Large intestine (tissue), 3 donors: Measurements from ENCODE around the gene ELP6. TPM values are rescaled to one million over a fixed set of nuclear protein-coding genes. Genes with fewer than 3 reads are reported as not detected.
A peak's percentile ranks its signal among the peaks of the same experiment; 100 is the strongest.
"Not testable (repeated sequence)": the region's sequence is repeated elsewhere in the genome, so short reads cannot be mapped to it uniquely, and the experiment has no call there.

ENCODE experiments used
- DNase-seq, 2 donors: peaks; one replicate each; pipeline versions ENCODE4 v3.0.0 to v3.0.0-alpha.2; 2013
- H3K27ac ChIP-seq: one replicate; pipeline ENCODE4 v1.5.1; 2013; ENCODE audit warnings: low read length
- H3K27me3 ChIP-seq: 2 replicates; pipeline ENCODE4 v1.6.1; 2013; ENCODE audit warnings: low read length; ENCODE audit not compliant: control insufficient read depth, insufficient read depth
- H3K36me3 ChIP-seq: 2 replicates; pipeline ENCODE4 v1.6.1; 2013; ENCODE audit warnings: low read length; ENCODE audit not compliant: control insufficient read depth, insufficient read depth
- H3K4me1 ChIP-seq: one replicate; pipeline ENCODE4 v1.6.1; 2013; ENCODE audit warnings: low read length; ENCODE audit not compliant: control insufficient read depth, insufficient read depth
- H3K4me3 ChIP-seq: one replicate; pipeline ENCODE4 v1.5.1; 2013; ENCODE audit warnings: low read length
- H3K9me3 ChIP-seq: one replicate; pipeline ENCODE4 v1.6.1; 2013; ENCODE audit warnings: mild to moderate bottlenecking, low read depth, low read length, moderate library complexity; ENCODE audit not compliant: control insufficient read depth
- WGBS: methylation state at CpG from one replicate; pipeline ENCODE4 v1.1.5; 2013; ENCODE audit warnings: low lambda C conversion rate; ENCODE audit not compliant: insufficient coverage; 5-methylcytosine and 5-hydroxymethylcytosine counted together
- polyA plus RNA-seq: library from polyadenylated mRNA; unstranded; fragments of 120-200 nt; gene quantifications from one replicate; pipeline ENCODE4 v1.2.1, GENCODE V29; 2013

Gene ELP6
- polyA plus RNA-seq, 1 donor: 28.0 TPM

- H3K27ac ChIP-seq, H3K36me3 ChIP-seq, H3K9me3 ChIP-seq, H3K4me1 ChIP-seq, H3K27me3 ChIP-seq, H3K4me3 ChIP-seq, DNase-seq: not testable (repeated sequence)
- no CpG with 5 or more reads among the region's 1 CpG for WGBS
Measured at GRCh38 chr3:47468315-47468714, 45.2 kb downstream of the ELP6 start.

- Histone ChIP-seq H3K9me3 (peaks cover 6% of the 10 kb centered on the region), H3K4me3 (no peak overlapping the region), H3K27me3 (no peaks in the 10 kb centered on the region), H3K4me1 (no peaks in the 10 kb centered on the region), H3K36me3 (no peaks in the 10 kb centered on the region), H3K27ac (no peak overlapping the region)
- no CpG with 5 or more reads among the region's 1 CpG for WGBS
- DNase-seq: no peak
Measured at GRCh38 chr3:47464588-47464987, 48.9 kb downstream of the ELP6 start.

DNA sequence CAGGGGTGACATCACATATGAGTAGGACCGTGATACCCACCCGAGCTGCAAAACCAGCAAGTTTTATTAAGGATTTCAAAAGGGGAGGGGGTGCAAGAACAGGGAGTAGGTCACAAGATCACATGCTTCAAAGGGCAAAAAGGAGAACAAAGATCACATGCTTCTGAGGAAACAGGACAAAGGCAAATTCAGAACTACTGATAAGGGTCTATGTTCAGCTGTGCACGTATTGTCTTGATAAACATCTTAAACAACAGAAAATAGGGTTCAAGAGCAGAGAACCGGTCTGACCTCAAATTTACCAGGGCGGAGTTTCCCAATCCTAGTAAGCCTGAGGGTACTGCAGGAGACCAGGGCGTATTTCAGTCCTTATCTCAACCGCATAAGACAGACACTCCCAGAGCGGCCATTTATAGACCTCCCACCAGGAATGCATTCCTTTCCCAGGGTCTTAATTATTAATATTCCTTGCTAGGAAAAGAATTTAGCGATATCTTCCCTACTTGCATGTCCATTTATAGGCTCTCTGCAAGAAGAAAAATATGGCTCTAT, 53.9 kb downstream of the ELP6 start:
- H3K4me1 ChIP-seq, H3K27ac ChIP-seq, H3K4me3 ChIP-seq, H3K9me3 ChIP-seq, H3K36me3 ChIP-seq, DNase-seq, H3K27me3 ChIP-seq: not testable (repeated sequence)
- WGBS: 100% methylated on average over 2 of the region's 9 CpGs

DNA sequence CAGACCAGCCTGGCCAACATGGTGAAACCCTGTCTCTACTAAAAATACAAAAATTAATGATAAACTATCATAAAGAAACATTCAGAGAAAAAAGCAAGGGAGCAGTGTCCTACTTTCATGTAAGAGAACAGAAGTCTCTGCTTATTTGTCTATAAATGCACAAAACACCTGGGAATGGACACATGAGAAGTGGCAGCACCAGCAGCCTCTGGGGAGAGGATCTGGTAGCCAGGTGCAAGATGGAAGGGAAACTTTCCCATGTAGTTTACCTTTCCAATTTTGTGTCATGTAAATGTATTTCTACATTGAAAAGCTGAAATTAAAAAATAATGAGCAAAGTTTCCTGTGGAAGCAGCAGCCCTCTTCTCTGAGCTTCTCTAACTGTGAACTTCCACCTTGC, 56.5 kb downstream of the ELP6 start:
- Histone ChIP-seq H3K9me3 (no peaks in the 10 kb centered on the region), H3K27me3 (no peaks in the 10 kb centered on the region), H3K36me3 (peaks cover 2% of the 10 kb centered on the region), H3K4me1 (no peaks in the 10 kb centered on the region), H3K4me3 (no peak overlapping the region), H3K27ac (no peak overlapping the region)
- no peak for DNase-seq

- peak in 1 of 2 donors; percentile 8 for DNase-seq
- H3K9me3 ChIP-seq: no peaks in the 10 kb centered on the region
- H3K27me3 ChIP-seq: no peaks in the 10 kb centered on the region
- 100% methylated on average over 1 of the region's 3 CpGs for WGBS
- peaks cover 2% of the 10 kb centered on the region for H3K36me3 ChIP-seq
- no peak overlapping the region for H3K27ac ChIP-seq
- no peaks in the 10 kb centered on the region for H3K4me1 ChIP-seq
- no peak overlapping the region for H3K4me3 ChIP-seq
Measured at GRCh38 chr3:47455806-47456452, 57.6 kb downstream of the ELP6 start.

- H3K36me3 ChIP-seq: no peaks in the 10 kb centered on the region
- H3K4me3 ChIP-seq: no peak overlapping the region
- no peaks in the 10 kb centered on the region for H3K4me1 ChIP-seq
- H3K27ac ChIP-seq: no peak overlapping the region
- no CpG with 5 or more reads among the region's 4 CpGs for WGBS
- H3K9me3 ChIP-seq: no peaks in the 10 kb centered on the region
- DNase-seq: no peak
- no peaks in the 10 kb centered on the region for H3K27me3 ChIP-seq
Measured at GRCh38 chr3:47452453-47453215, 60.9 kb downstream of the ELP6 start.

Other genes with a start within 250 kb of the ELP6 start
- 11.2 TPM for gene KIF9, start 230.9 kb downstream of the ELP6 start, polyA plus RNA-seq
- 11.2 TPM for gene KLHL18, start 230.8 kb downstream of the ELP6 start, polyA plus RNA-seq
- gene PTPN23, start 132.7 kb downstream of the ELP6 start, polyA plus RNA-seq: 33.8 TPM
- 64.4 TPM for gene SCAP, start 37.8 kb downstream of the ELP6 start, polyA plus RNA-seq
- 2.3 TPM for gene CSPG5, start 65.2 kb upstream of the ELP6 start, polyA plus RNA-seq